HepG2 (cell line): Measurements from ENCODE around the gene NR5A2. TPM values are rescaled to one million over a fixed set of nuclear protein-coding genes. Genes with fewer than 3 reads are reported as not detected.

ENCODE experiments used
- ATAC-seq: fragments of 200-7000 bp; cut with Tn5 transposase; 3 replicates; pipeline ENCODE4 v1.9.1; 2020; ENCODE audit warnings: mild to moderate bottlenecking, moderate library complexity
- BruUV-seq: library from RNA; stranded (reverse); fragments of 400-500 nt; replicated peaks from 2 replicates; lab custom pipeline; 2021; lab: Mats Ljungman, UMichigan
- CTCF ChIA-PET: fragments of 300-600 bp; formaldehyde crosslinking; extraction: SDS; loops from one replicate; lab custom pipeline; 2021; ENCODE audit warnings: low total read pairs, inconsistent platforms, low intra/inter-chr PET ratio; lab: Yijun Ruan, JAX
- POLR2A ChIA-PET: fragments of 350-600 bp; sonication (Branson Sonifier 250); formaldehyde crosslinking; loops from one replicate; lab custom pipeline; 2020; ENCODE audit warnings: antibody characterized with exemption, inconsistent platforms; lab: Yijun Ruan, JAX
- DNase-seq: peaks from one replicate; pipeline ENCODE4 v3.0.0-alpha.2; 2015; ENCODE audit warnings: low spot score
- FAIRE-seq: peaks from 3 replicates; lab custom pipeline; 2011; peaks lifted over from hg19 to GRCh38; lab: Jason Lieb, UNC
- H2AFZ ChIP-seq: one replicate; pipeline ENCODE4 v1.6.1; 2011; ENCODE audit warnings: low read length, inconsistent platforms
- H3K27ac ChIP-seq: fragments of 300-600 bp; 3 replicates; pipeline ENCODE4 v1.8.0; 2011; ENCODE audit warnings: mixed run types, mild to moderate bottlenecking, mixed read lengths, low read length, inconsistent platforms; ENCODE audit not compliant: insufficient read depth; ENCODE audit errors: extremely low read length
- H3K27me3 ChIP-seq, 2 experiments: fragments of 200-600 bp in 1 of 2; 2 replicates in 1 of 2; 3 replicates in 1 of 2; pipeline versions ENCODE4 v1.6.0 to v1.8.0; 2011; ENCODE audit warnings: low read length in 2 of 2, mild to moderate bottlenecking in 2 of 2, moderate library complexity in 2 of 2, inconsistent platforms in 1 of 2; ENCODE audit not compliant: insufficient read depth in 2 of 2, control insufficient read depth in 1 of 2
- H3K36me3 ChIP-seq, 2 experiments: fragments of 200-600 bp in 1 of 2; replicated peaks in 1 of 2; 2 replicates in 1 of 2; 3 replicates in 1 of 2; pipeline versions ENCODE4 v1.5.1 to v1.8.0; 2011; ENCODE audit warnings: low read length in 2 of 2, inconsistent platforms in 1 of 2; ENCODE audit not compliant: insufficient read depth in 2 of 2, control insufficient read depth in 1 of 2
- H3K4me1 ChIP-seq: 2 replicates; pipeline ENCODE4 v1.5.1; 2012; ENCODE audit warnings: low read length, inconsistent platforms; ENCODE audit not compliant: insufficient read depth
- H3K4me2 ChIP-seq: 2 replicates; pipeline ENCODE4 v1.6.0; 2011; ENCODE audit warnings: low read depth, low read length, inconsistent platforms
- H3K4me3 ChIP-seq, 3 experiments: fragments of 200-600 bp in 1 of 3; sonication (generic), shearing (Covaris generic) in 1 of 3; replicated peaks in 1 of 3; 2 replicates each; pipeline ENCODE4 v1.5.1; 2011 to 2016; ENCODE audit warnings: low read length in 3 of 3, inconsistent platforms in 2 of 3, low read depth in 2 of 3, mild to moderate bottlenecking in 2 of 3, control low read depth in 1 of 3, mixed read lengths in 1 of 3; ENCODE audit not compliant: insufficient read depth in 1 of 3
- H3K79me2 ChIP-seq: one replicate; pipeline ENCODE4 v1.6.1; 2011; ENCODE audit warnings: low read length, inconsistent platforms; ENCODE audit not compliant: insufficient read depth
- H3K9ac ChIP-seq: 2 replicates; pipeline ENCODE4 v1.6.0; 2011; ENCODE audit warnings: mild to moderate bottlenecking, low read depth, low read length, inconsistent platforms; ENCODE audit not compliant: insufficient read depth
- H3K9me3 ChIP-seq: 2 replicates; pipeline ENCODE4 v1.5.1; 2012; ENCODE audit warnings: mild to moderate bottlenecking, low read length
- H4K20me1 ChIP-seq: 2 replicates; pipeline ENCODE4 v1.6.0; 2011; ENCODE audit warnings: inconsistent platforms, mild to moderate bottlenecking, low read length, moderate library complexity; ENCODE audit not compliant: insufficient read depth
- AKAP8 ChIP-seq: sonication (generic); formaldehyde crosslinking; IDR thresholded peaks from 2 replicates; pipeline ENCODE4 v1.5.1; 2020; ENCODE audit warnings: mild to moderate bottlenecking, missing genetic modification reagents
- MAFF ChIP-seq: IDR thresholded peaks from 2 replicates; pipeline ENCODE4 v1.6.1; 2011; ENCODE audit warnings: low read depth, low read length, improper control_type of control experiment
- MAFK ChIP-seq, 2 experiments: IDR thresholded peaks in 1 of 2; conservative IDR thresholded peaks in 1 of 2; 2 replicates each; pipeline ENCODE4 v1.6.1; 2011; ENCODE audit warnings: improper control_type of control experiment in 2 of 2, low read length in 2 of 2
- MEF2D ChIP-seq: sonication (generic); formaldehyde crosslinking; IDR thresholded peaks from 2 replicates; pipeline ENCODE4 v1.5.1; 2020; ENCODE audit warnings: mild to moderate bottlenecking, missing genetic modification reagents
- RBM22 ChIP-seq: fragments of 200-400 bp; formaldehyde crosslinking; optimal IDR thresholded peaks from 2 replicates; pipeline ENCODE3; 2017; ENCODE audit warnings: mild to moderate bottlenecking, low read length, moderate library complexity
- SAP130 ChIP-seq: IDR thresholded peaks from 2 replicates; pipeline ENCODE4 v1.6.1; 2016; ENCODE audit warnings: low read depth
- SIX4 ChIP-seq: sonication (generic); formaldehyde crosslinking; IDR thresholded peaks from 2 replicates; pipeline ENCODE4 v1.4.0; 2020; ENCODE audit warnings: missing genetic modification reagents
- SMC3 ChIP-seq: IDR thresholded peaks from 2 replicates; pipeline ENCODE4 v1.6.1; 2011; ENCODE audit warnings: low read length, improper control_type of control experiment
- SP4 ChIP-seq: sonication (generic); formaldehyde crosslinking; IDR thresholded peaks from 2 replicates; pipeline ENCODE4 v1.8.1; 2023; ENCODE audit warnings: mild to moderate bottlenecking, missing genetic modification reagents
- WGBS: methylation state at CpG from one replicate; pipeline ENCODE4 v1.1.6; 2017; ENCODE audit warnings: low lambda C conversion rate; 5-methylcytosine and 5-hydroxymethylcytosine counted together
- in situ Hi-C: cut with HindIII; loops from 2 replicates; pipeline ENCODE4 v1.10.0; 2017; ENCODE audit warnings: low pct_unique_long_range_greater_than_20kb; ENCODE audit not compliant: extremely low pct_ligation_motif_present
- intact Hi-C: fragments of 100-400 bp; cut with micrococcal nuclease; formaldehyde crosslinking; loops from one replicate; pipeline ENCODE4 v1.10.0; 2022; ENCODE audit not compliant: unreplicated experiment
- polyA plus RNA-seq, 8 experiments: library from polyadenylated mRNA; depleted of rRNA in 3 of 8; stranded (reverse) in 7 of 8; unstranded in 1 of 8; fragments of >200 nt; fragmentation: Illumina TruSeq in 4 of 8; extraction: Trizol in 4 of 8; gene quantifications; 2 replicates each; pipeline versions ENCODE4 v1.2.1 to v1.2.3, GENCODE V29; 2011 to 2016; ENCODE audit warnings: low read depth in 4 of 8, missing spikeins in 1 of 8, mixed read lengths in 1 of 8; ENCODE audit not compliant: insufficient read depth in 1 of 8
- total RNA-seq, 5 experiments: library from RNA; depleted of rRNA; stranded (reverse); fragments of >200 nt; fragmentation: Illumina TruSeq; extraction: Trizol; gene quantifications; 2 replicates each; pipeline ENCODE4 v1.2.3, GENCODE V29; 2016; ENCODE audit warnings: low read depth in 1 of 5
- TF ChIP-seq, protein P1 (sequence below): sonication (generic); formaldehyde crosslinking; IDR thresholded peaks from 2 replicates; pipeline ENCODE4 v1.4.0; 2020; ENCODE audit warnings: missing genetic modification reagents

NR5A2 gene
- total and polyA plus RNA-seq, 2 of the 13 experiments (the other 11 are each of a cell fraction or from before 2014, with no cell fraction given), result 0.24 to 2.8 TPM

DNA sequence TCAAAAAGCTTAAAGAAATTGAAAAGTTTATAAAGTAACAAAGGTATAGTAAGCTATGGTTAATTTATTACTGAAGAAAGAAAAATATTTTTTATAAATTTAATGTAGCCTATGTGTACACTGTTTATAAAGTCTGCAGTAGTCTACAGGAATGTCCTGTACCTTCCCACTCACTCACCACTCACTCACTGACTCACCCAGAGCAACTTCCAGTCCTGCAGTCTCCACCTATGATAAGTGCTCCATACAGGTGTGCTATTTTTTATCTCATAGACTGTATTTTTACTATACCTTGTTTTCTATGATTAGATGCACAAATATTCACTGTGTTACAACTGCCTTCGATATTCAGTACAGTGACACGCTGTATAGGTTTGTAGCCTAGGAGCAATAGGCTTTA is 106.6 kb downstream of the NR5A2 start:
- ATAC-seq, result no peak

DNA sequence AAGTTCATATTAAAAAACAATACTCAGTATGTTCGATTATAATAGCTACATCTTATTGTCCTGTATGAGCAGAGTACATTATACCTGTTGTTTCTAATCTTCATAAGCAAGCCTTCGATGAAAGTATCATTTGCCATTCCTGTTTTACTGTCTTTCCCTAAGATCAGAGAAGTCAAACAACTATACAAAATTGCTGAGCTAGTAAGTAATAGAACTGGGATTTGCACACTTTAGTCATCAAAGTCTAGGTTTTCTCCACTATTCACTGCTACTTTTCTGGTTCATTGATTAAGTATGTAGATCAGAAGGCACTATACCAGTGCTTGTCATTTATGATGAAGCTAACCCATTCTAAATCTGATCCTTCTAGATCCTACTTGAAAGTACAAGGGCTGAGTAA is 108.9 kb downstream of the NR5A2 start:
- ATAC-seq, result no peak
- H3K27ac ChIP-seq, result no peak overlapping the region
- no peaks in the 10 kb centered on the region for H3K9me3 ChIP-seq
- ChIA-PET CTCF (no interaction called here), POLR2A (no interaction called here)
- no peak overlapping the region for H3K4me2 ChIP-seq
- H4K20me1 ChIP-seq, result no peaks in the 10 kb centered on the region
- no peak overlapping the region for H3K4me3 ChIP-seq
- no peak overlapping the region for H2AFZ ChIP-seq
- H3K9ac ChIP-seq, result no peak overlapping the region
- TF ChIP-seq MAFF (peak; percentile 19; the same call in 1 of the 2 replicates), MEF2D (CRISPR knock-in tag) (no peak), MAFK (conservative IDR thresholded peaks at IDR 0.05 in 1 of 2, IDR thresholded peaks at IDR 0.05 in 1 of 2; ENCODE audit: low read length in 2 of 2) (peak in 1 of 2 experiments; percentile 51; a peak in 2 of 4 replicates)
- no peak for FAIRE-seq
- intact Hi-C loops (loop anchor here (10.0 kb wide), 1 partner anchor 168 kb away; no protein-coding TSS in a partner anchor), in situ Hi-C loops (loop anchor here (10.0 kb wide), 1 partner anchor 378 kb away; no protein-coding TSS in a partner anchor)
- BruUV-seq, result no TSS peak
- no peaks in the 10 kb centered on the region for H3K79me2 ChIP-seq
- no peak for DNase-seq
- H3K27me3 ChIP-seq, result no peaks in the 10 kb centered on the region; a peak in 1 of 5 replicates
- H3K36me3 ChIP-seq, result no peaks in the 10 kb centered on the region
- 46% methylated on average over 2 of the region's 2 CpGs for WGBS
- H3K4me1 ChIP-seq, result peaks cover 9% of the 10 kb centered on the region

More for the DNA sequence above, 106.6 kb downstream of the NR5A2 start:
- Histone ChIP-seq H3K79me2 (no peaks in the 10 kb centered on the region), H3K4me1 (peaks cover 12% of the 10 kb centered on the region), H3K9me3 (no peaks in the 10 kb centered on the region), H3K4me2 (no peak overlapping the region), H4K20me1 (no peaks in the 10 kb centered on the region), H3K4me3 (no peak overlapping the region), H2AFZ (no peak overlapping the region), H3K27ac (no peak overlapping the region), H3K36me3 (no peaks in the 10 kb centered on the region), H3K9ac (no peak overlapping the region), H3K27me3 (no peaks in the 10 kb centered on the region; a peak in 1 of 5 replicates)
- 56% methylated on average over 2 of the region's 2 CpGs for WGBS
- intact Hi-C loops (loop anchor here (5.0 to 10.0 kb wide), 2 partner anchors 171 to 452 kb away; no protein-coding TSS in a partner anchor), in situ Hi-C loops (loop anchor here (10.0 kb wide), 1 partner anchor 381 kb away; no protein-coding TSS in a partner anchor)
- ChIA-PET CTCF (no interaction called here), POLR2A (no interaction called here)
- TF ChIP-seq AKAP8 (CRISPR knock-in tag) (no peak), SIX4 (CRISPR knock-in tag) (no peak), RBM22 (no peak), SP4 (no peak), SAP130 (CRISPR knock-in tag) (no peak), SMC3 (no peak)
- TF ChIP-seq, protein P1, sequence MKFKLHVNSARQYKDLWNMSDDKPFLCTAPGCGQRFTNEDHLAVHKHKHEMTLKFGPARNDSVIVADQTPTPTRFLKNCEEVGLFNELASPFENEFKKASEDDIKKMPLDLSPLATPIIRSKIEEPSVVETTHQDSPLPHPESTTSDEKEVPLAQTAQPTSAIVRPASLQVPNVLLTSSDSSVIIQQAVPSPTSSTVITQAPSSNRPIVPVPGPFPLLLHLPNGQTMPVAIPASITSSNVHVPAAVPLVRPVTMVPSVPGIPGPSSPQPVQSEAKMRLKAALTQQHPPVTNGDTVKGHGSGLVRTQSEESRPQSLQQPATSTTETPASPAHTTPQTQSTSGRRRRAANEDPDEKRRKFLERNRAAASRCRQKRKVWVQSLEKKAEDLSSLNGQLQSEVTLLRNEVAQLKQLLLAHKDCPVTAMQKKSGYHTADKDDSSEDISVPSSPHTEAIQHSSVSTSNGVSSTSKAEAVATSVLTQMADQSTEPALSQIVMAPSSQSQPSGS, result no peak
- no TSS peak for BruUV-seq
- DNase-seq (no peak), FAIRE-seq (no peak)
